A549 (cell line): Measurements from ENCODE around the gene SLC24A1. TPM values are rescaled to one million over a fixed set of nuclear protein-coding genes. Genes with fewer than 3 reads are reported as not detected.
"Not testable (repeated sequence)": the region's sequence is repeated elsewhere in the genome, so short reads cannot be mapped to it uniquely, and the experiment has no call there.

Source experiments
- ATAC-seq, 2 experiments: fragments of 200-7000 bp in 1 of 2; fragments of >200 bp in 1 of 2; cut with Nextera tagmentation in 1 of 2; cut with Tn5 transposase in 1 of 2; 3 replicates each; pipeline versions ENCODE4 v1.8.0 to v1.9.1; 2018 to 2020; ENCODE audit warnings: mild to moderate bottlenecking in 1 of 2, moderate library complexity in 1 of 2
- CTCF ChIA-PET: fragments of 300-600 bp; sonication (Branson Sonifier 250); formaldehyde crosslinking; extraction: SDS; loops from one replicate; lab custom pipeline; 2021; ENCODE audit warnings: antibody characterized with exemption, inconsistent platforms; lab: Yijun Ruan, JAX
- POLR2A ChIA-PET: fragments of 350-600 bp; formaldehyde crosslinking; extraction: SDS; loops from one replicate; lab custom pipeline; 2021; ENCODE audit warnings: antibody characterized with exemption, inconsistent platforms; lab: Yijun Ruan, JAX
- DNase-seq, 2 experiments: peaks; one replicate each; pipeline versions ENCODE4 v3.0.0 to v3.0.0-alpha.2; 2011 to 2016; ENCODE audit warnings: low read depth in 1 of 2, low spot score in 1 of 2
- FAIRE-seq: peaks from 2 replicates; lab custom pipeline; 2011; peaks lifted over from hg19 to GRCh38; lab: Jason Lieb, UNC
- H3K27ac ChIP-seq, 2 experiments: fragments of >200 bp; sonication (Bioruptor Twin); formaldehyde crosslinking; 3 replicates each; pipeline ENCODE4 v1.5.1; 2016 to 2017
- H3K4me1 ChIP-seq: fragments of >200 bp; sonication (Bioruptor Twin); formaldehyde crosslinking; 3 replicates; pipeline ENCODE4 v1.6.1; 2016
- H3K4me2 ChIP-seq: fragments of >200 bp; sonication (Bioruptor Twin); formaldehyde crosslinking; 3 replicates; pipeline ENCODE4 v1.6.1; 2016
- H3K4me3 ChIP-seq: fragments of >200 bp; sonication (Bioruptor Twin); formaldehyde crosslinking; 3 replicates; pipeline ENCODE4 v1.5.1; 2016
- H3K9me3 ChIP-seq: fragments of >200 bp; sonication (Bioruptor Twin); formaldehyde crosslinking; 3 replicates; pipeline ENCODE4 v1.6.1; 2016
- ATOH8 ChIP-seq: fragments of 250-450 bp; sonication (Bioruptor Pico); IDR thresholded peaks from 2 replicates; pipeline ENCODE4 v1.5.0; 2020; ENCODE audit warnings: low read depth, mild to moderate bottlenecking, moderate library complexity
- BCL3 ChIP-seq: fragments of >200 bp; sonication (Bioruptor Twin); formaldehyde crosslinking; IDR thresholded peaks from 3 replicates; pipeline ENCODE4 v1.6.1; 2016
- BHLHE40 ChIP-seq: IDR thresholded peaks from 2 replicates; pipeline ENCODE4 v1.6.1; 2012; ENCODE audit warnings: low read depth, low read length, inconsistent platforms
- CBX2 ChIP-seq: fragments of 200-600 bp; sonication (generic); IDR thresholded peaks from 2 replicates; pipeline ENCODE4 v1.6.1; 2016; ENCODE audit warnings: low read depth, mild to moderate bottlenecking, borderline replicate concordance
- CHD2 ChIP-seq: fragments of 150-350 bp; IDR thresholded peaks from 2 replicates; pipeline ENCODE4 v1.6.1; 2014; ENCODE audit warnings: low read length; ENCODE audit not compliant: partially characterized antibody
- EHMT2 ChIP-seq: fragments of 200-600 bp; sonication (generic); IDR thresholded peaks from 2 replicates; pipeline ENCODE4 v1.6.1; 2016; ENCODE audit warnings: antibody characterized with exemption, low read depth, mild to moderate bottlenecking, moderate library complexity
- EP300 ChIP-seq, 2 experiments: fragments of >200 bp; sonication (Bioruptor Twin); formaldehyde crosslinking; IDR thresholded peaks; 2 replicates in 1 of 2; 3 replicates in 1 of 2; pipeline ENCODE4 v1.6.1; 2016 to 2017
- ESRRA ChIP-seq: fragments of 150-350 bp; IDR thresholded peaks from 2 replicates; pipeline ENCODE4 v1.6.1; 2014; ENCODE audit warnings: mild to moderate bottlenecking, low read length, borderline replicate concordance
- FOXS1 ChIP-seq: fragments of 250-450 bp; sonication (Bioruptor Pico); IDR thresholded peaks from 2 replicates; pipeline ENCODE4 v1.5.0; 2020; ENCODE audit warnings: mild to moderate bottlenecking, moderate library complexity
- HDAC2 ChIP-seq: fragments of 200-600 bp; sonication (generic); IDR thresholded peaks from 2 replicates; pipeline ENCODE4 v1.6.1; 2016
- HMGXB4 ChIP-seq: fragments of 250-450 bp; sonication (Bioruptor Pico); IDR thresholded peaks from 2 replicates; pipeline ENCODE4 v1.5.0; 2021; ENCODE audit warnings: mild to moderate bottlenecking, moderate library complexity, borderline replicate concordance
- HOXA7 ChIP-seq: fragments of 250-450 bp; sonication (Bioruptor Pico); IDR thresholded peaks from 2 replicates; pipeline ENCODE4 v1.5.0; 2020; ENCODE audit warnings: mild to moderate bottlenecking, moderate library complexity
- HOXB13 ChIP-seq: fragments of 250-450 bp; sonication (Bioruptor Pico); IDR thresholded peaks from 2 replicates; pipeline ENCODE4 v1.5.0; 2020; ENCODE audit warnings: low read depth, mild to moderate bottlenecking, moderate library complexity
- KDM1A ChIP-seq: fragments of 200-600 bp; sonication (generic); IDR thresholded peaks from 2 replicates; pipeline ENCODE4 v1.6.1; 2016; ENCODE audit warnings: low read depth, mild to moderate bottlenecking
- MAFK ChIP-seq: fragments of 450-650 bp; IDR thresholded peaks from 2 replicates; pipeline ENCODE4 v1.6.1; 2014; ENCODE audit not compliant: partially characterized antibody
- MAX ChIP-seq: IDR thresholded peaks from 2 replicates; pipeline ENCODE4 v1.6.1; 2012
- MAZ ChIP-seq: fragments of 150-350 bp; IDR thresholded peaks from 2 replicates; pipeline ENCODE4 v1.6.1; 2014; ENCODE audit warnings: antibody characterized with exemption, low read depth, low read length, borderline replicate concordance
- NPAS2 ChIP-seq: fragments of 250-450 bp; sonication (Bioruptor Pico); IDR thresholded peaks from 2 replicates; pipeline ENCODE4 v1.8.0; 2022; ENCODE audit warnings: mild to moderate bottlenecking, moderate library complexity, borderline replicate concordance
- NR3C1 ChIP-seq: fragments of >200 bp; sonication (Bioruptor Twin); formaldehyde crosslinking; IDR thresholded peaks from 3 replicates; pipeline ENCODE4 v1.6.1; 2017
- PBX3 ChIP-seq: IDR thresholded peaks from 2 replicates; pipeline ENCODE4 v1.6.1; 2012
- RARB ChIP-seq: fragments of 250-450 bp; sonication (Bioruptor Pico); IDR thresholded peaks from 2 replicates; pipeline ENCODE4 v1.8.0; 2021; ENCODE audit warnings: mild to moderate bottlenecking, moderate library complexity
- RFX5 ChIP-seq: fragments of 450-650 bp; IDR thresholded peaks from 2 replicates; pipeline ENCODE4 v1.7.1; 2014; ENCODE audit warnings: antibody characterized with exemption, mild to moderate bottlenecking, moderate library complexity
- TP53 ChIP-seq: fragments of 250-450 bp; sonication (Bioruptor Pico); IDR thresholded peaks from 2 replicates; pipeline ENCODE4 v1.5.0; 2021; ENCODE audit warnings: mild to moderate bottlenecking, moderate library complexity
- ZC3H11A ChIP-seq: fragments of 450-650 bp; IDR thresholded peaks from 2 replicates; pipeline ENCODE4 v1.6.1; 2014; ENCODE audit warnings: antibody characterized with exemption, mild to moderate bottlenecking
- ZFP36 ChIP-seq: fragments of 450-650 bp; IDR thresholded peaks from 2 replicates; pipeline ENCODE4 v1.6.1; 2014; ENCODE audit warnings: borderline replicate concordance; ENCODE audit not compliant: partially characterized antibody
- WGBS: methylation state at CpG from one replicate; pipeline ENCODE4 v1.1.6; 2017; ENCODE audit errors: missing lambda C conversion rate; 5-methylcytosine and 5-hydroxymethylcytosine counted together
- polyA plus RNA-seq, 4 experiments: library from polyadenylated mRNA; depleted of rRNA in 3 of 4; stranded (reverse); fragments of >200 nt; fragmentation: RNase III in 1 of 4; extraction: RNeasy Plus Mini Kit Qiagen cat#74134 plus additional on column Dnase treatment in 1 of 4; gene quantifications; 2 replicates in 3 of 4; 3 replicates in 1 of 4; pipeline ENCODE4 v1.2.3, GENCODE V29; 2011 to 2017

The SLC24A1 gene
- polyA plus RNA-seq, 2 of the 4 experiments (the other 2 are of a cell fraction): 6.4 to 7.0 TPM

- POLR2A ChIA-PET: interaction anchor here (0.7 kb wide), 2 partner anchors 191 to 256 kb away, joined by 3 to 4 read pairs; partner anchors contain the start of gene RAB11A
- ATAC-seq: no peak
Measured at GRCh38 chr15:65612949-65613744, 8.6 kb upstream of the SLC24A1 start.

GRCh38 chr15:65615887-65616286, 5.9 kb upstream of the SLC24A1 start:
- ATAC-seq, H3K4me3 ChIP-seq, H3K27ac ChIP-seq, DNase-seq, POLR2A ChIA-PET, H3K4me1 ChIP-seq, CTCF ChIA-PET, H3K9me3 ChIP-seq, FAIRE-seq, H3K4me2 ChIP-seq: not testable (repeated sequence)
- 100% methylated on average over 1 of the region's 1 CpG for WGBS

More at GRCh38 chr15:65612949-65613744, 8.6 kb upstream of the SLC24A1 start:
- Histone ChIP-seq H3K4me1 (peaks cover 18% of the 10 kb centered on the region), H3K9me3 (no peaks in the 10 kb centered on the region), H3K4me2 (no peak overlapping the region), H3K4me3 (no peak overlapping the region), H3K27ac (no peak overlapping the region)
- CTCF ChIA-PET: interaction anchor here (1.0 to 5.6 kb wide), 8 partner anchors 9 to 256 kb away, joined by 3 to 43 read pairs (median 14); partner anchors contain the start of genes RAB11A and SLC24A1
- 62% methylated on average over 6 of the region's 6 CpGs for WGBS
- no peak for TF ChIP-seq RARB (CRISPR knock-in tag)
- TF ChIP-seq HDAC2: no peak
- no peak for TF ChIP-seq PBX3
- no peak for TF ChIP-seq NPAS2 (CRISPR knock-in tag)
- TF ChIP-seq BHLHE40: no peak
- no peak for TF ChIP-seq ATOH8 (CRISPR knock-in tag)
- no peak for TF ChIP-seq CHD2
- no peak for TF ChIP-seq FOXS1 (CRISPR knock-in tag)
- no peak for TF ChIP-seq HOXB13 (CRISPR knock-in tag)
- TF ChIP-seq HMGXB4 (CRISPR knock-in tag): no peak
- TF ChIP-seq NR3C1: no peak
- TF ChIP-seq BCL3: no peak
- no peak for FAIRE-seq
- no peak for DNase-seq

- no peak overlapping the region for H3K27ac ChIP-seq
- FAIRE-seq (no peak), DNase-seq (no peak), ATAC-seq (no peak)
- TF ChIP-seq MAX (no peak), KDM1A (no peak), RFX5 (no peak), TP53 (no peak), CBX2 (no peak), MAZ (no peak), NPAS2 (CRISPR knock-in tag) (no peak), EP300 (IDR thresholded peaks at IDR 0.05) (no peak), NR3C1 (no peak), EHMT2 (no peak), ZC3H11A (no peak), ESRRA (no peak), HOXA7 (no peak), ZFP36 (no peak), MAFK (no peak), PBX3 (no peak)
- no peaks in the 10 kb centered on the region for H3K9me3 ChIP-seq
- no peak overlapping the region for H3K4me2 ChIP-seq
- H3K4me3 ChIP-seq: no peak overlapping the region
- H3K4me1 ChIP-seq: no peaks in the 10 kb centered on the region
- WGBS: 74% methylated on average over 5 of the region's 5 CpGs
- CTCF ChIA-PET: interaction anchor here (1.2 to 1.8 kb wide), 3 partner anchors 8 to 20 kb away, joined by 3 to 4 read pairs (median 4); partner anchors contain the start of gene INTS14
- POLR2A ChIA-PET: no interaction called here
Measured at GRCh38 chr15:65618560-65619109, 3.1 kb upstream of the SLC24A1 start.
